GM19395 (cell line): ENCODE results near the gene CUX1.

ENCODE experiments used
- ATAC-seq: cut with Tn5 transposase; IDR thresholded peaks from one replicate; pipeline ENCODE4 v1.9.1; 2021; ENCODE audit warnings: mild to moderate bottlenecking, moderate library complexity; ENCODE audit not compliant: unreplicated experiment

Gene CUX1

DNA sequence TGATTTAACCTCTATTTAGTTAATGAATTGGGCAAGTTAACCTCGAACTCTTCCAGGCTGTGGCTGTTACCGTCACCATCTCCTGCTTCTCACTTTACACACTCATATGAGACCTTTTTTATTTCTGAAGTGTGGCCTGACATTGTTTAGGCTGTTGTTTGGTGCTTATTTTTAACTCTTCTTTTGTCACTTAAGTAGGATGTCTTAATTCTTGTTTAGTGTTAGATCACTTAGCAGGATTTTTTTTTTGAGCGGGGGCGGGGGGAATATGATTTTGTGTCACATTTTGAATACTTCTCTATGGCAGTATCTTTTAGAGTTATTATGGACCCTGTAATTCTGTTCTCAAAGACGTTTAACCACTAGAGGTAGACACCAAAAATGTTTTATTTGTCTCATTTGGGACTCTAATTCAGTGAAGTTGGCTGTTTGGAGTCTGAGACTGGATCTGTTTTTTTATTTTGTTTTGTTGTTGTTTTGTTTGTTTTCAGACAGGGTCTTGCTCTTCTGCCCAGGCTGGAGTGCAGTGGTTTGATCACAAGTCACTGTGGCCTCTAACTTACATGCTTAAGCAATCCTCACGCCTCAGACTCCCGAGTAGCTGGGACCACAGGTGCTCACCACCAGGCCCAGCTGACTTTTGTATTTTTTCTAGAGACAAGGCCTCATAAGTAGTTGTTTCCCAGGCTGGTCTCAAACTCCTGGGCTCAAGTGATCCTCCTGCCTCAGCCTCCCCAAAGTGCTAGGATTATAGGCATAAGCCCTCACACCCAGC, 73.5 kb downstream of the CUX1 start:
- ATAC-seq, result no peak

DNA sequence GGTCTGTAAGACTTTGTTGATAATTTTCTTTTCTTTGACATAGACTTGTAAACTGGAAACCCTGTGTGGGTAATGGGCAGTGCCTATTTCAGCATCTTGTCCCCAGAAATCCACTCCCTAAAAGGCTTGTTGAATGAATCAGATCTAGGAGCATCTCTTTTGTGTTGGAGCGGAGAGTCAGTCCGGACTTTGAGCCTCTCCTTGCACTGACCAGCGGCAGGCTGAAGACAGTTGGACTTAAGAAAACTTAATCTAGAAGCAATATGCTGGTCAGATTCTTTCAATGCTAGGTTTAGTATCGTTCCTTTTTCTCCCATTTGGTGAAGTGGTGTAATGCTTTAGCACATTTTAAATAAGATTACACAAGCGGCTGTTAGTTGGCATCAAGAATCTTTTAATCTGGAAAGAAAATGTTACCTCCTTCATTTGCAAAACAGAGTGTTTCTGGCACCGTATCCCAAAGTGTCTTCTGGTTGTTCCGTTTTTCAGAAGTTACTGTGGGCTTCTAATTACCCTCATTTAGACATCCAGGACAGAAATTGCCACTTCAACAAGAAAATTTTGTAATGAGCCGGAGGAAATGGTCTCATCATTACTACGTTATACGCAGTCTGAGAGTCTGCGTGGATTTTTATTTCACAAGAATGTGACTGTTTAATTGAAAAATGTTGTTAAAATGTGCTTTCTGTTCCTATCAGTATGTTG, 74.7 kb downstream of the CUX1 start:
- no peak for ATAC-seq

DNA sequence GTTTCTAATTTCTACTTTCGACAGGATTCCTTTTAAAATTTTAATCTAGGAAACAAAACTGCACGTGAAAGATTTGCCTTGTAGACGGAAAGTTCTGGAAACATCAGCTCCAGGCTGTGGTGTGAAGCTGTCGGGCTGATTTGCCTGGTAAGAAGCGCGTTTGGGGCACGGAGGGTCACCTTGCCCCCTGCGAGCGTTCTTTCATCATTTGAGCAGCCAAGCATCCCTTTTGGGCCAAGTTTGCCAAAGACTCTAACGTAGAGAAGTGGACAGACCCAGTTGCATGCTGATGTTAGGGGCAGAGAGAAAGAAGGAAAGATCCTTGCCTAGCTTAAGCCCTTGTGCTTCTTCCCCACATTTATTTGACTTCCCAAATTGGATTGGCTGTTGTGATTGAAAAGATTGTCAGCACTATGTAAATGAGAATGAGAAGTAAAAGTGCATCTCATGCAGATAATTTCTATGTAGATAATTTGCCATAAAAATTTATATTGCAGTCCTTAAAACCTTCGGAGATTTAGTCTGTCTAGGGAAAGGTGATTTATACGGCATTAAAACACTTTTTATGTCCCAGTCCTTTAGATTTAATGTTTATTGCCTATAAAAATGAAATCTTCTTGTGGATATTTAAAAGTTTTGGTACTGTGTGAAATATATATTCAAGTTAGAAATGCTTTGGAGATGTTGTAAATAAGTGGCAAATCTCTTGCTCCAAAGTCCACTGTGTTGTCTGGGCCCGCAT, 76.1 kb downstream of the CUX1 start:
- ATAC-seq, result no peak

DNA sequence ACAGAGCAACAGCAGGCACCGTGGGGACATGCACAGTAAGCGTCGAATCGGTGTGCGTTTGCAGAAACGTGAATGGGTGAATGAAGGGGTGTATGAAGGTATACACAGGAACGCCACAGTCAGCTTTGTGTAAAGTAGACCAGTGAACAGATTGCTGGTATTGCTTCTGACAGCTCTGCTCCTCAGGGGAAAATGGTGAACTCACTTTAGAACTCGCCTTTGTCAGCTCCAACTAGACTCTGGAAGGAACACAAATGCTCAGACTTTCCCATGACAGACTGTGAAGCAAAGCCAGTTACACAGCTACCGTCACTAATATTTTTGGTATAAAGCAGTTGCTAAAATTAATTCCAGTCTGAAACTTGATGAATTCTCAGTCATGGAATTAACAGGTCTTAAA, 78.9 kb downstream of the CUX1 start:
- ATAC-seq, result no peak

DNA sequence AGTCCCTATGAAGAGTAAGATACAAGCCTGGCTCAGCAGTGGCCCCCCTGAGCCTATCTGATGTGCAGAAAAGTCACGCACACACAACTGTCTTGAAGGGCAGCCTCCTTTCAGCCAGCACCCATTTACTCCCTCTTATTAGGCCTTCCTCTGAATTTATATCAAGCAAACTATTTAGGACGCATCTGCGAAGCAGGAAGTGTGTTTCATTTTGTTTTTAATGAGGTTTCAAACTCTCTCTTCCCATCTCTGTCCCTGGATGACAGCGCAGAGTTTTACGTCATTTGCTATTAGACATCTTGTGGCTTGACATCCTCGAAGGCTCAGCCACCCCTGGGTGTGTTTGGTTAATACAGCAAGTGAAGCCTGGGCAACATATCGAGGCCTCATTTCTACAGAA, 79.5 kb downstream of the CUX1 start:
- no peak for ATAC-seq

DNA sequence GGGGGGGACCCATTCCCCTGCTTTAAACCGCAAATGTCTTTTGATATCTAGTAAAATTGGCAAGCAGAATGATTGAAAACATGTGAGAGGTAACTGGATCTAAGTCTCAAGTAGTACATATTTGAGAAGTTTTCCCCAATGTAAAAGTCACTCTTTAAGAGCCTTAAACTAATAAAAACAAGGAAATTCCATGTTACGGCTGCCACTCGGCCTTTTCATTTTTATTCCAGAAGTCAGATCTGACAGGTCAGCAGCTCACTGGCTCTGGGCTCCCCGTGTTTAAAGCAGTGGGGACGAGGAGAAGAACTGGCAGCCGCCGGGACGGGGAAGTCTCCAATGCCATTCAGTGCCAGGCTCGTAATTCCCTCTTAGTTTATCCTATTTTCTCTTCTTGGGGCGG, 80.7 kb downstream of the CUX1 start:
- ATAC-seq, result no peak

DNA sequence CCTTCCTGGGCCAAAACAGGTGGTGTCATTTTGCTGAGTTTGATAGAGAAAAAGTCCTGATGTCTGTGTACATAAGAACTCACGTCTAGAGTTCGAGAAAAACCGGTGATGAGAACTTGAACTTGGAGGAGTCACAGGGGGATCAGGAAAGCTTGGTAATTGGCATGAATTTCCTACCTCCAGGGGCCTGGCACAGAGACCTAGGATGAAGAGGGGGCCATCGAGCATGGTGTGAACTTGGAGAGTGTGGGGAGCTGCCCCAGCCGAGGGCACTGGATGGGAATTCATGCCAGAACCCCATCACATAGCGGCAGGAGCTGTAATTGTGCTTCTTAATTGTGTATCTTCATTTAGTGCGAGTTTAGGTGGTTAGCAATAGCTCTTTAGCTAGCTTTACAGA, 82.2 kb downstream of the CUX1 start:
- no peak for ATAC-seq

DNA sequence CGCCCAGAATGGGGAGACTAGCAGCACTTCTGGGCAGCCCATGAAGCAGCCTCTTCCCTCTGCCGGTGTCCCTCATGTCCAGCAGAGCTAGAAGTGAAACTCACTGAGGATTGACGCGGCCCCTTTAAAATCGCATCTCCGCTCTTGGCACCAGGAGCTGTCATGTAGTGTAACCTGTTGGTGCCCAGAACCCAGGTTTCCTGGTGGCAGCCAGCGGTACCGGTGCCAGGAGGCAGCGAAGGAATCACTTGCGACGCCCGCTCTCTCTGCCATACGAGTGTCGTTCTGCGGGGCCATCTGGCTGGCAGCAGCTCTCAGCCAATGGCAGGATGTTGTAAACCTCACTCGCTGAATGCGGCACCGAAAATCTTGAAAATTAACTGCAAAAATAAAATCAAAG, 82.7 kb downstream of the CUX1 start:
- ATAC-seq, result no peak

DNA sequence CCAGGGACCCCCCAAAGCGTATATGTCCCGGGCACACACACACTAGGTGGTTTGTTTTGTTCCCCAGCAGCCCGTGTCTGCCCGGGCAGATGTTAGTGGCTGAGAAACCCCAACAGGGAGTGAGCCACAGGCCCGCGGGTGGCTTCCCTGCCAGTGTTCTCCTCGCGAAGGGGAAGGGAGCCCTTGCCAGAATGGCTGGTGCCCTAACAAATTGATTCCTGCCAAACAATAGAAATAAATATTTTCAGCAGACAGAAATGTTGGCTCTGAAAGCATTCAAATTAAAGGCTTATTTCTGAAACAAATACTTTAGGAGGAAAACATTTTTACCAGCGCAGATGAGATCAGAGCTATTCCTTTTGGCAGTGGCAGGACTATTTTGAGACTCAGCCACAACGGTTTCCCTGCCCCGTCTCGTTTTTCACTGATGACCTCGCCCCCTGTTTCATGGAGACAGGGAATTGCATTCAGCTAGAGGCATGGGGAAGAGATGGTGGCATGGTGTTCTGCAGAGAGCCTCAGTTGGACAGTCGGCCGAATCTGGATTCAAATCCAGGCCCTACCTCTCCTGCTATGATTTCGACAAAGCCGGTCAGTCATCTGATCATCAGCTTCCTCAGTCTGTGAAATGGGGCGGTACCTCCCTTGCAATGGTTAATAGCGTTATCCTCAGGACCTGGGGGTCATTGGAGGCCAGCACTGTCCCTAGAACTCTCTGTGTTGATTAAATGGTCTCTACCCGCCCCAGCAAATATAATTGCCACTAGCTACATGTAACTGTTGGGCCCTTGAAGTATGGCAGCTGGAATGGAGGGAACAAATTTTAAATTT, 84.5 kb downstream of the CUX1 start:
- ATAC-seq, result no peak

DNA sequence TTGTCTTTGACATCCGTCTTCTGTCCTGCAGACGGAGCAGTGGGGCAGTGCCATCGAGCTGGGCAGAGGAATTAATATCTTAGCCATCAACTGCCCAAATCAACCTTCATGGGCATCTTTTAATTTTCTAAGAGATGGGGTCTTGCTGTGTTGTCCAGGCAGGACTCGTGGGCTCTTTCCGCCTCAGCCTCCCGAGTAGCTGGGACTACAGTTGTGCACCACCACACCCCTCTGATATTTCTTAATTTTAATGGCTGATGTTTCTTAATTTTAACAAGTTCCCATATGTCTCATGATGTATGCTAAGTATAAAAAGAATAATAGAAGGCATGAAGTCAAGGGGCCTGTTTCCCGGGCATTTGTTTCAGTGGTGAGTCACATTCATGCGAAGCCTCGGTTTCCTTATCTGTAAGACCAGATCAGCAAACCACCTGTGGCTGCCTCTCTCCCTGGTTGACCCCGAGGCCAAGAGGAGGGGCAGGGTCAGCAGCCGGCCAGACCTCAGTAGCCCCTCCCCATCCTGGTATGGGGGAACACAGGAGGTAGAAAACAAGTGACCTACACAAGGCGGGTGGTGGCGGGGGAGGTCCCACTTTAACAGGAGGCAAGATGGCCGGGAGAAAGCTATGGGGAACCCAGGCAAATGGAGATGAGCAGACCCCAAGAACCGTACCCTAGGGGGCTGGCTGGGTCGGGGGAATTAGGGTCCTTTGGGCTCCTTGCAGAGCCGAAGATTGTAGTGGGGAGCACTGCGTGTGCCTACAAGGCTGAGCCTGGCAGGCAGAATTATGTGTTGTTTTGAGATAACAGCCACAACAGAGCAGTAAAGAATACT, 85.5 kb downstream of the CUX1 start:
- ATAC-seq, result no peak

DNA sequence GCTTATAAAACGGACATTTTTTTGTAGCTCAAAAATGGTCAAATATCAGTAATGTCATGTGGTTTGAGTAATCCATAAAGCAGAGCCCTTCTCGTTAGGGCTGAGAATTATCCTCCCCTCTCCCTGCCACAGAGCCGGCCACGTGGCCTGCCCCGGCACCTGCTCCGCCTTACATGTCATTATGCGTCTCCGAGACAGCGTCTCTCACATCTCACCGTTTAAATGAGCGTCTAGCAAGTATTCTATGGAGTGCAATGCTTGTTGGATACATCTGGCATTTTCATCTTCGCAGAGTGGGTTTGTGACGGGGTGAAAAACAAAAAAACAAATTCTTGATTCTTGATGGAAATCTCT, 86.1 kb downstream of the CUX1 start:
- ATAC-seq, result no peak

DNA sequence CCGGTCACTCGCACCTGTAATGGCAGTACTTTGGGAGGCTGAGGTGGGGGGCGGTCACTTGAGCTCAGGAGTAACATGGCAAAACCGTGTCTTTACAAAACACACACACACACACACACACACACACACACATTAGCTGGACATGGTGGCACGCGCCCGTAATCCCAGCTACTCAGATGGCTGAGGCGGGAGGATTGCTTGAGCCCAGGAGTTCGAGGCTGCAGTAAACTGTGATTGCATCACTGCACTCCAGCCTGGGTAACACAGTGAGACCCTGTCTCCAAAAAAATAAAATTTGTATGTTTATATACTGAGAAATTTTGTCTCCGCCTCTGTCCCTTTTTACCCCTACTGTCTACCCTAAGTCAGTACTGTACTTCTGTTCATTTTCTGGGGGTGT, 86.6 kb downstream of the CUX1 start:
- ATAC-seq, result no peak

DNA sequence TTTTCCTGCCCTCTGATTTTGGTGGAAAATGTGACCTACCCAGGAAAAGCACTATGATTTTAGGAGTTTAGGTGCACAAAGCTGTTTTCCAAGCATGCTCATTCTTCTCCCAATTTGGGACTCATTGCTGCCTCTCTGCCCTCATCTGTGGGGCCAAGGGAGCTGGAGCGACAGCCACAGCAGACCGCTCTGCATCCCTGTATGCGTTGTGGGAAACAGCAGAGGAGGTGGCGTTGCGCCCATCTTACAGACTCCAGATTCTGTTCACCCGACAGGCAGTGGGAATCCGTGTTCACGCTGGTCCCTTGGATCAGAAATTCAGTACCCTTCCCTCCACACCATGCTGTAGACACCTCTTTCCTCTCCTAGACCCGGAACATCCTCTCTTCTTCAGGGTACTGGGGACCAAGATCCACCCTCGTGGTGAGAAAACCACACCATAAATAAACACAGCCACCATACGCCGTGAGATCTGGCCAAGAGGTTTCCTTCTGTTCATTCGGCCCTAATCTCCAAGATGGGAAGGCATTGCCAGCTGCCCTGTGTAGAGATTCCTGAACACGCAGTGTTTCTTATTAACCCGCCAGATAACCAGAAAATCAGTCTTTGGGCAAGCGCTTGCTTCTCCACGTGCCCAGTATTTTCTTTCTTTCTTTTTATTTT, 87.9 kb downstream of the CUX1 start:
- no peak for ATAC-seq

DNA sequence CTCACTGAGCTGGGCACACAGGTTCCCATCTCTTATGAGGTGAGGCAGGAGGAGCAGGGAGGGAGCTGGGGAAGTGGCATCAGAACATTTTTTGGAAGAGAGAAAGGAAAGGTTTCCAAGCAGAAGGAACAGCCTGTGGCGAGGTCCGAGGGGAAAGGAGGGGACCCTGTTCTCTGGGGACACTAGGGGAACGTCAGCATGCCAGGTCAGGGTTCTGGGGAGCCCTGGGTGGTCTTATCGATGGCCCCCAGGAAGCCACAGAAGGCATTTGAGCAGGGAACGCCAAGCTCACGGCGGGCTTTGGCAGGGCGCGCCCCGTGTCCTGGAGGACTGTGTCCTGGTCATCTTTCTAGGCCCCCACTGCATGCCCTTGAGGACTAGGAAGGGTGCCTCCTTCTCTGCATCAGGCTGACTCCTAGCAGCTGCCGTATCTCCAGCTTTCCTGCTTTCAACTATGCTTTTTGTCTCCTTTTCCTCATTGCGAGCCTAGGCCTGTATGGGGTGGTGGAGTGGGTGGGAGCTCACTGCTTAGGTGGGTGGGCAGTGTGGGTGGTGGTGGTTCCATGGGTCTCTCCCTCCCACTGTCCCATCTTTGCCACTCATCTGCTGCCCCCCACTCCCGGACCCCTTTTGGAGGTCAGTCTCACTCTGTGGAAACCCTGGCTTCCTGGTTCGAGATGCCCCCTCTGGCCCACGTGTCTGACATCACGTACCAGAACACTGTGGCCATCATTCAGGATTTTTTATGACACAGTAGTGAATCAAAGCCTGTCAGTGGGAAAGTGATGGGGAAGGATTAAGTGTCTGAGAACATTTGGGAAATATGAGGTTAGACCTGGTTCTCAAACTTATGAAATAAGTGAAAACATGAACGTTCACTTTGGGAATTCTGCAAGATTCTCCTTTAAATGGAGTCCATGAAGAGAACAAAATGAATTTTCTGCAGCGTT, 89.1 kb downstream of the CUX1 start:
- no peak for ATAC-seq

DNA sequence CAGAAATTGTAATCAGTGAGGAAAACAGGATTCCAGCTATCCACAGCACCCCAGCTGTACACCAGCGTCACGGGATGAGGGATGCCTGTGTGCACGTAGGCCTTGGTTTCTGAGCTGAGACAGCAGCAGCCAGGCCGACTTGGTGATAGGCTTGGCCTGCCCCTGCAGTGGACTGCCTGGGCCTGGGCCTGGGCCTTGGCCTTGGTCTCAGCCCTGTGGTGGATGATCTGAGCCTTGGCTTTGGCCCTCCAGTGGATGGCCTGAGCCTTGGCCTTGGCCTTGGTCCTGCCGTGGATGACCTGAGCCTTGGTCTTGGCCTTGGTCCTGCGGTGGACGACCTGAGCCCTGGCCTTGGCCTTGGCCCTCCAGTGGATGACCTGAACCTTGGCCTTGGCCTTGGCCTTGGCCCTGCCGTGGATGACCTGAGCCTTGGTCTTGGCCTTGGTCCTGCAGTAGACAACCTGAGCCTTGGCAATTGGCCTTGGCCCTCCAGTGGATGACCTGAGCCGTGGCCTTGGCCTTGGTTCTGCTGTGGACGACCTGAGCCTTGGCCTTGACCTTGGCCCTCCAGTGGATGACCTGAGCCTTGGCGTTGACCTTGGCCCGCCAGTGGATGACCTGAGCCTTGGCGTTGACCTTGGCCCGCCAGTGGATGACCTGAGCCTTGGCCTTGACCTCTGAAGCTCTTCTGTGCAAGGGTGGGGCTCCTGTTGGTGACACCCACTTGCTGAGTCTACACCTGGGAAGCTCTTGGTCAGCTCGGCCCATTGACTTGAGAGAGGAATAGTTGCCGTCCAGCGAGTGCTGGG, 93.8 kb downstream of the CUX1 start:
- ATAC-seq, result no peak

DNA sequence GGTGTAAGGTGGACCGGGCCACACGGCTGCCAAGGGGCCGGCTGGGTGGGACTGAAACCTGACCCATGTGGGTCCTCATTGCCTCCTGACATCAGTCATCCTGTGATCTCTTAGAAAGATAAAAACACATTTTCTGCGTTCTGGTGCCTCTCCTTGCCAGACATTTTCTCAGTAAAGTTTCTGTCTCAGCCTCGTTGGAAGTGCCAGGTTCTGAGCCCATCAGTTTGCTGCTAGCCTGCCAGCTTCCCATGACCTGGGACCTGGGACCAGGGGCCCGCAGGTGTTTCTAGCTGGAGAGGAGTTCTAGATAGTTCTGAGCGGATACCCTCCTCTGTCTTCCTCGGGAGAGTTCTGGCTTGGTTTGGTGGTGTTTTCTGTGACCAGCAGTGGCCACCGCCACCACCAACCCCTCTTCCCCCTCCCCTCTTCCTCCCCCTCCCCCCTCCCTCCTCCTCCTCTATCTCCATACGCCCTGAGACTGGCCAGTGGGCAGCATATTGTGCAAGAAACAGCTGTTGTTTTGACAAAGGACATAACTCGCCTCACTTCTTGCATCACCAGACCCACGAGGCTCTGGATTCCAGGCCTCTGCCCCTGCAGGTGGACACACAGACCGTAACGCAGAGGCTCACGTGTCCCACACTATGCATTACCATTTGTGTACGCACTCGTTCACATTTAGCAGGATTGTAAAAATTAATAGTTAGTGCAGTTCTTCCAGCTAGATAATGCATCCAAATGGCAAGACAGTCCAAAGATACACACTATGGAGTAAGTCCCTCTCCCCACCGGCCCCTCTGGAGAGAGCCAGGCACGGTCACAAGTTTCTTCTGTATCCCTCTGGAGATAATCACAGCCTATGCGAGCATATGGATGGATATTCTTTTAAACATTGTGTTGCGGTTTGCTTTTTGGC, 94.6 kb downstream of the CUX1 start:
- ATAC-seq, result no peak

DNA sequence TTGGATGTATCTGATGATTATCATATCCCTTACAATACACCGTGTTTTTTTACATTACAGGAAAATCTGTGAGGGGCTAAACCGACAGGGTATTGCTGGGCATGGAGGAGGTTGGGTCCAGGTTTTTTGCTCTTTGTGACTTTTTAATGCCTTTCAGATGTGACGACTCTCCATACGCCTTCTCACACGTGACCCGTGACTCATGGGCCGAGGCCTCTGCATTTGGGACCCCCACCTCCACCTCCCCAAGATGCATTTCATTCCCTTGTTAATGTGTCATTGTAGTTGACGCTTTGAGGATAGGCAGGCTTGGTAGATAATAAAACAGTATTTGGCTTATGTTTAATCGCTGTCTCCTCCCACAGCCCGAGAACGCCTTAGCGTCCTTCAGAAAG, 95.3 kb downstream of the CUX1 start:
- no peak for ATAC-seq
